Ascending aorta (tissue), 2 donors: ENCODE results near the gene TGM1. TPM values are rescaled to one million over a fixed set of nuclear protein-coding genes. Genes with fewer than 3 reads are reported as not detected.
"Not testable (repeated sequence)": the region's sequence is repeated elsewhere in the genome, so short reads cannot be mapped to it uniquely, and the experiment has no call there.

Source experiments
- DNase-seq, 2 donors: peaks; one replicate each; pipeline ENCODE4 v3.0.0-alpha.2; 2019; ENCODE audit warnings: low spot score in 2 of 2
- H3K27ac ChIP-seq, 2 donors: fragments of 200-600 bp; sonication (generic); one replicate each; pipeline ENCODE4 v1.5.1; 2016 to 2017; ENCODE audit warnings: mild to moderate bottlenecking in 1 of 2
- H3K27me3 ChIP-seq: fragments of 200-600 bp; sonication (generic); one replicate; pipeline ENCODE4 v1.5.1; 2017
- H3K36me3 ChIP-seq, 2 donors: fragments of 200-600 bp; sonication (generic); one replicate each; pipeline ENCODE4 v1.5.1; 2016
- H3K4me1 ChIP-seq, 2 donors: fragments of 200-600 bp; sonication (generic); one replicate each; pipeline ENCODE4 v1.5.1; 2016 to 2017; ENCODE audit warnings: mild to moderate bottlenecking in 1 of 2
- H3K4me3 ChIP-seq, 2 donors: fragments of 200-600 bp; sonication (generic); one replicate each; pipeline ENCODE4 v1.5.1; 2016 to 2017; ENCODE audit warnings: mild to moderate bottlenecking in 1 of 2
- H3K9me3 ChIP-seq, 2 donors: fragments of 200-600 bp; sonication (generic); one replicate each; pipeline ENCODE4 v1.5.1; 2016
- CTCF ChIP-seq, 3 experiments: fragments of 200-600 bp in 2 of 3; fragments of 450-650 bp in 1 of 3; sonication (generic) in 2 of 3; IDR thresholded peaks; one replicate each; pipeline ENCODE4 v1.5.1; 2016 to 2019; ENCODE audit warnings: antibody characterized with exemption in 3 of 3, mild to moderate bottlenecking in 1 of 3, moderate library complexity in 1 of 3
- intact Hi-C: fragments of 100-400 bp; cut with DNase I; formaldehyde crosslinking; loops from one replicate; pipeline ENCODE4 v1.15.1; 2023
- total RNA-seq: library from RNA; depleted of rRNA; stranded (reverse); fragments of >200 nt; gene quantifications from one replicate; pipeline ENCODE4 v1.1.0, GENCODE V29; 2016

Gene TGM1
- total RNA-seq, 1 donor from 2014 or later: 1.7 TPM

GRCh38 chr14:24206260-24207103, 56.5 kb downstream of the TGM1 start:
- TF ChIP-seq CTCF (IDR thresholded peaks at IDR 0.05): no peak
- Histone ChIP-seq H3K9me3 (no peaks in the 10 kb centered on the region), H3K4me3 (no peak overlapping the region), H3K27ac (no peak overlapping the region), H3K4me1 (peaks cover 0 to under 1% of the 10 kb centered on the region in 2 donors), H3K27me3 (no peaks in the 10 kb centered on the region), H3K36me3 (peaks cover 38 to 62% of the 10 kb centered on the region in 2 donors)
- peak in 1 of 2 donors; percentile 19 for DNase-seq
- intact Hi-C loops: no loop called here

- intact Hi-C loops: no loop called here
- no peaks in the 10 kb centered on the region for H3K9me3 ChIP-seq
These were observed 58.5 kb downstream of the TGM1 start for GRCh38 chr14:24204163-24205146.

GRCh38 chr14:24203249-24203886, 59.6 kb downstream of the TGM1 start:
- peak in 1 of 2 donors; percentile 24 for DNase-seq
- H3K4me1 ChIP-seq, H3K4me3 ChIP-seq, intact Hi-C loops, H3K9me3 ChIP-seq, H3K27me3 ChIP-seq, H3K27ac ChIP-seq: not testable (repeated sequence)
- H3K36me3 ChIP-seq: peaks cover 24 to 35% of the 10 kb centered on the region in 2 donors

More at GRCh38 chr14:24204163-24205146, 58.5 kb downstream of the TGM1 start:
- no peaks in the 10 kb centered on the region for H3K27me3 ChIP-seq
- no peak overlapping the region for H3K27ac ChIP-seq
- peaks cover 32 to 44% of the 10 kb centered on the region in 2 donors for H3K36me3 ChIP-seq
- no peak for TF ChIP-seq CTCF (IDR thresholded peaks at IDR 0.05)
- H3K4me1 ChIP-seq: no peaks in the 10 kb centered on the region
- H3K4me3 ChIP-seq: no peak overlapping the region
- no peak for DNase-seq

GRCh38 chr14:24202538-24202937, 60.4 kb downstream of the TGM1 start:
- H3K4me1 ChIP-seq, intact Hi-C loops, H3K27ac ChIP-seq, H3K4me3 ChIP-seq, H3K27me3 ChIP-seq, H3K9me3 ChIP-seq: not testable (repeated sequence)
- DNase-seq: peak in 1 of 2 donors; percentile 31
- H3K36me3 ChIP-seq: peaks cover 15 to 33% of the 10 kb centered on the region in 2 donors

Other genes starting within 250 kb of the TGM1 start
- not detected for gene CARMIL3, start 211.2 kb downstream of the TGM1 start, total RNA-seq
- gene CPNE6, start 191.6 kb downstream of the TGM1 start, total RNA-seq: not detected
- gene PCK2, start 168.9 kb downstream of the TGM1 start, total RNA-seq: 26.1 TPM
- 52.3 TPM for gene DCAF11, start 148.4 kb downstream of the TGM1 start, total RNA-seq
- gene NRL, start 148.2 kb downstream of the TGM1 start, total RNA-seq: not detected
- not detected for gene FITM1, start 132.5 kb downstream of the TGM1 start, total RNA-seq
- 55.5 TPM for gene PSME1, start 127.0 kb downstream of the TGM1 start, total RNA-seq
- gene EMC9, start 121.6 kb downstream of the TGM1 start, total RNA-seq: 3.4 TPM
- gene PSME2, start 116.6 kb downstream of the TGM1 start, total RNA-seq: 100 TPM
- gene RNF31, start 115.7 kb downstream of the TGM1 start, total RNA-seq: 182 TPM
- gene IRF9, start 101.9 kb downstream of the TGM1 start, total RNA-seq: 24.7 TPM
- 9.6 TPM for gene REC8, start 91.1 kb downstream of the TGM1 start, total RNA-seq
- 140 TPM for gene IPO4, start 74.4 kb downstream of the TGM1 start, total RNA-seq
- 86.5 TPM for gene TM9SF1, start 67.7 kb downstream of the TGM1 start, total RNA-seq
- gene TSSK4, start 57.5 kb downstream of the TGM1 start, total RNA-seq: not detected
- 27.0 TPM for gene CHMP4A, start 49.7 kb downstream of the TGM1 start, total RNA-seq
- gene MDP1, start 47.1 kb downstream of the TGM1 start, total RNA-seq: 58.8 TPM
- gene NEDD8, start 30.8 kb downstream of the TGM1 start, total RNA-seq: 72.8 TPM
- gene GMPR2, start 30.2 kb downstream of the TGM1 start, total RNA-seq: 37.5 TPM
- gene TINF2, start 20.6 kb downstream of the TGM1 start, total RNA-seq: 70.0 TPM
- gene RABGGTA, start 8.4 kb upstream of the TGM1 start, total RNA-seq: 54.9 TPM
- 100 TPM for gene DHRS1, start 36.6 kb upstream of the TGM1 start, total RNA-seq
- gene NOP9, start 36.7 kb upstream of the TGM1 start, total RNA-seq: 33.5 TPM
- gene CIDEB, start 44.8 kb upstream of the TGM1 start, total RNA-seq: 72.8 TPM
- gene LTB4R2, start 47.0 kb upstream of the TGM1 start, total RNA-seq: 3.0 TPM
- gene LTB4R, start 48.3 kb upstream of the TGM1 start, total RNA-seq: 3.6 TPM
- gene ADCY4, start 71.9 kb upstream of the TGM1 start, total RNA-seq: 143 TPM
- 2.3 TPM for gene RIPK3, start 76.8 kb upstream of the TGM1 start, total RNA-seq
- 58.9 TPM for gene NFATC4, start 105.0 kb upstream of the TGM1 start, total RNA-seq
- gene NYNRIN, start 135.8 kb upstream of the TGM1 start, total RNA-seq: 23.1 TPM
- gene CBLN3, start 166.5 kb upstream of the TGM1 start, total RNA-seq: 2.2 TPM
- gene KHNYN, start 166.8 kb upstream of the TGM1 start, total RNA-seq: 70.4 TPM
- 98.3 TPM for gene SDR39U1, start 179.6 kb upstream of the TGM1 start, total RNA-seq
- not detected for gene CMA1, start 245.1 kb upstream of the TGM1 start, total RNA-seq